ENCODE measurements around the gene MICAL2.

Gene MICAL2

DNA sequence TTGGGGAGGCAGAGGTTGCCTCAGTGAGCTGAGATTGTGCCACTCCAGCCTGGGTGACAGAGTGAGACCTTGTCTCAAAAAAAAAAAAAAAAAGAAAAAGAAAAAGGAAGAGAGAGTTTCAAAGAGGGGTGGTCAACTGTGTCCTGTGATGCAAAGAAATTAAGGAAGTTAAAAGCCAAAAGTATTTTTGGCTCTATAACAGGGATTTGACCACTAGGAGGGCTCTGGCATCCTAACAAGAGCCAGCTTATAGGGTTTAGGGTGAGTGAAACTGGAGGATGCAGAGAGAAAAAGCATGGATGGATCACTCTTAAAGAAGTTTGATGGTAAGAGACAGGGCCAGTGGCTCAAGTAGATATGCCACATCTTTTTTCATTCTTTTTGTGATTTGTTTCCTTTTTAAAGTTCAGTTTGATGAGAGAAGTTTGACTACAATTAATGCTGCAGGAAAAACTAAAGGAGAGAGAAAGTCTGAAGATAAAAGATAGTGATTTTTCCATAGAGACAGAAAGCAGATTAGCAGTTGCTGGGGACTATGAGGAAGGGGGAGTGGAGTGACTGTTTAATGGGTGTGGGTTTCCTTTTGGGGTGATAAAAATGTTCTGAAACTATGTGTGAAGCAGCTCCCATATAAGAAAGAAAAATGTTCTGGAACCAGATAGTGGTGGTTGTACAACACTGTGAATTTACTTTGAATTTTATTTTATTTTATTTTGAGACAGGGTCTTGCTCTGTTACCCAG lies 11.1 kb upstream of the MICAL2 start:
- DNase-seq (ENCODE audit: low read depth) = no peak

DNA sequence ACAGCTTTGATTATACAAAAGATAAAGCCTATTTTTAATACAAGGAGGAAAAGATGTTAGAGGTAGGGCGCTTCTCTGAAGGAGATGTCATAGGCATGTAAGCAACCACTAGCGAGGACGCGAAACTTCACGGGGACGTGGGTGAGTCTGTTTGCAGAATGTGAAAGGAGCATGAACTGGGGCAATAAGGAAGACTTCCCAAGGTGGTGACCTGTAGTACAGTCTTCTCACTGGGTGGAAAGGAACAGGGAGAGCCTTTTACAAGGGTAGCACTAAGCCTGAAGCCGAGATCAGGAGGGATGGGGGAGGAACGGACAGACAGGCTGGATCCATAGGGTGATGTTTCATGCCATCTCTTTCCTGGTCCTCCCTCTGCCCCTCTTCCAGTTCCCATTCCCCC lies 10.0 kb upstream of the MICAL2 start:
- DNase-seq (ENCODE audit: low read depth) = no peak

DNA sequence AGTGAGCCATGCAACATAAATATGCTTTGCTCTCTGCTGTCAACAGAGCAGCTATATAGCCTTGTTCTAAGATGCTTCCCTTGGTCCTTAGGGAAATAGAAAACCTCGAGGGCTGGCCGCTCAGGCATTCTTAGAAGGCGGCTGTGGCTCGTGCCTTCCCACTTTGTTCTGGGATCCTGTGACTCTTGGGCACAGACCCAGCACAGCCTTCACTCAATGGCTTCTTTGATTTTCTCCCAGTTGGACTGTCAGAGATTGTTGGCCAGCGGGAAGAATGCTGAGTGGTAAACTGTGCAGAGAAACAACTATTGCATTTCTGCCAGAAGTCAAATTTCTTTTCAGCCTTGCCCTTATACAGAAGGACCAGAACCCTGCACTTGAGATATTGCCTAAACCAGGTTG lies 9.5 kb upstream of the MICAL2 start:
- no peak for DNase-seq (ENCODE audit: low read depth)

DNA sequence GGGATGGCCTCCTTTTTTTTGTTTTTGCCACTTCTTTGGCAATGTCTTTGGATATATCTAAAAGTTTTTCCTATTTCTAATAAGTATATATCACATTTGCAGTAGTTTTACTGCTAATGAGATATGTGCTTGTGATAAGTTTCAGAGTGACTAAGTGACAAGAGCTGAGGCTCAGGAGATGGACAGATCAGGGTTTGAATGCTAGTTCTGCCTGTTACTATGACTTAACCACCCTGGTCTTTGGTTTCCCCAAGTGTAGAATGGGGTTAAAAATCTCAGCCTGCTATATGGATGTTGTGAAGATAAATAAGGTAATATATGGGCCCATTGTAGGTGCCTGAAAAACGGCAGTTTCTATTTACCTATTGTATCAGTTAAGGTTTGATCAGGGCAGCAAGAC lies 9.1 kb upstream of the MICAL2 start:
- no peak for DNase-seq (ENCODE audit: low read depth)

DNA sequence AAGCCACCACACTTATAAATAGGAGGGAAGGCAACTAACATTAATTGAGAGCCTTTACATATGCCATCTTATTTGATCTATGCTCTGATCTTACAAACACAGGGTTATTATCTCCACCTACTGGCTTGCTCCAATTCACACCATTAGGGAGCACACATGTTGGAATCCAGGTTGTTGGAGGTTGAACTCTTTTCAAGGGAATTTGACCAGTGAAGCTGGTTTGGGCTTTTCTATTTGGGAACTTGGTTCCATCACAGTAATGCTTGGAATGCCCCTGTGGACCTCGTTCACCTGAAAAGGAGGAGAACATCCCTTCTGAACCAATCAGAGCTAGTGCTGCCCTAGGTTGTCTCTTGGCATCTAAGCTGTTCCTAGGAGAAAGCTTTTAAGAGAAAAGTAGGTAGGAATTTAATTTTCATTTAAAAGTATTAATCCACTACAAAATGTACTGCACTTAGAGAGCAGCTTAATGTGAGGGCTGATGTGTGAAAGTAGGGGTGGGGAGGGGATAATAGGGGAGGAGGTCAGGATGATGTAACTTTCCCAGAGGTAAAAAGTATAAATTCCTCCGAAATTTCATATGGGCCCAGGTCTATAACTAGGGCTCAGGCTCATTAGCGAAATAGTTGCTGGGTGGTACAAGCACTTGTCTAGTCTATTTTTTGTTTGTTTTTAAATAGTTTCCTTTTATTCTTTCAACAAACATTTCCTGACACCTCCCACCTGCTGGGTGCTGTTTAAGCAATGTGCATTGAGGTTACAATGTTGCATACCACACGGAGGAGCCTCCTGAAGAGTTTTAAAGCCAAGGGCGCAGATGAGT lies 7.6 kb upstream of the MICAL2 start:
- DNase-seq (ENCODE audit: low read depth) = no peak

DNA sequence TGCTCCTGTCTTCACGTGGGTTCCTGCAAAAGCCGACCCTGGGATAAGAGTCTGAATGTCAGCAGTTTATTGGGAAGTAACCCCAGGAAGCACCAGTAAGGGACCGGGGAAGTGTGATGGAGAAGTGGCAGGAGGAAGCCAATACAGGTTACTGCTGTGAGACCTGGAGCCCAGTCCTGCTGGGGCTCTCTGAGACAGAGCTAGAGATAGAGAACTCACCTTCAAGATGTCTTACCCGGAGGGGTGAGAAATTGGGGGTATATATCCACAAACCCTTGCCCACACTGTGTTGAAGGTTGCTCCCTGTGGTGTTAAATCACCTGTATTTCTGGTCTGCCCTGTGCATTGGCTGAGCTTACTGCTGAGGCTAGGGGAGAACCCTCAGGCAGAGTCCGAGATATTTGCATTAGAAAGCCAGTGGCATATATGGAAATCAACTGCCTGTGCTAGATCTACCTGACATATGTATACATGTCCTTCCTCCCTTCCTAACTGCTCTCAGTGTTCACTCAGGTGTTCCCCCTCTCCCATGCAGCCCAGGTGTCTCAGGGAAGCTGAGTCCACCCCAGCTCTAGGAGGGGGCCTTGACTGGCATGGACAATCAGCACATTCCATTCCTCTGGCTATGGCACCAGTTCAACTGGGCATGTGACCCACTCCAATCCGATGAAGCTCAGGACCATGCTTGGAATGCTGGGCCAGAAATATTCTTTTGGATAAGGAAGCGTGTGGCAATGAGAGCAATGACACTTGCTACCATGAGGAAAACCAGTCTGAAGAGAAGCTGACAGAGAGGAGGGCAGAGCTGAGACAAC lies 6.8 kb upstream of the MICAL2 start:
- DNase-seq (ENCODE audit: low read depth) = no peak

DNA sequence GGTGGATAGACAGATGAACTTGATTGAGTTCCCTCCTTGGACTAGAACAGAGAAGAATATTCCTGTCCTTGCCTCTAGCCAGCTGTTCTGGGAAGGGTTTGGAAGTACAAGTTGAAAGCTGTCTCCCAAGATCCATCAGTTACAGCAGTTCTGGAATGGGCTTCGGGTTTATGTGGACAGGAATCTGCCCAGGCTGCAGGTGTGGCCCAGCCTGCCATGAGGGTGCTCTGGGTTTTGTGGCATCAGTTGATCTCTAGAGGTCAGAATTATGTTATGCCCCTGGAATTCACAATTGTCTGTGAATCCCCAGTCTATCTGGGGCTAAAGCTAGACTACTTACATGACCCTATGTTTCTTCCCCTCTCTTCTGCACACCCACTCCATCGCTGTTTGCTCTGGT lies 4.9 kb upstream of the MICAL2 start:
- DNase-seq (ENCODE audit: low read depth) = no peak

DNA sequence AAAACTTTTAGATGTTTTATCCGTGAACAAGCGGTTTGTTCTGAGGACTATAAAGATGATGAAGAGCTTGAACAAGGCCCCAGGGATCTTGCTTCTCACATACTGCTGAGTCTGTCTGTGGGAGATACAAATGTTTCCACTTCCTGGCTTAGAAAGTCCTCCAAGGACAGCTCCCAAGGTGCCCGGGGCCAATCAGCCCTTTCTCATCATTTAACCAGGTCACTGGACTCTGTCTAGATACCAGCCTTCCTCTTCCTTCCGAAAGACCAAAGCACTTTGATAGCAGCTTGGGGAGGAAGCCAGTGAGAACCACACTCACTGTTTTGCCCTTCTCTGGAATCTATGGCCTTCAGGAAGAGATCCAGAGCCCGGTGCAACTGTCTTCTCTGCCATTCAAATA lies 4.3 kb upstream of the MICAL2 start:
- DNase-seq (ENCODE audit: low read depth) = no peak

DNA sequence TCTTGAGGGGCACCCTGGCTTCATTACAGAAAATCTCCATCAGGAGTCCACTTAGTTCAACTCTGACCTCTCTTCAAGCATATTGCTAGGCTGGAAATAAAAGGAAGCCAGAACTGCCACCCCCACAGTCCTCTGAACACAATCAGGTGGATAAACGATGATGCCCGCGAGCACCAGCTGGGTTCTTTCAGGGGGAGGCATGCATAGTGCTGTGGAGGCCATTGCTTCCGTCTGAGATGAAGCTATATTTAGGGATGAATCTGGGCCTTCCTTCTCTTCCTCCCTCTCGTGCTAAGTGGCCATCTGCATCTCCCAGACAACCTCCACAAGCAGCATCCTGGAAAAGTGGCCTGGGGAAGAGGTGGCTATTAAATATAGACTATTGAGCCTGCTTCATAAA lies 3.9 kb upstream of the MICAL2 start:
- no peak for DNase-seq (ENCODE audit: low read depth)

DNA sequence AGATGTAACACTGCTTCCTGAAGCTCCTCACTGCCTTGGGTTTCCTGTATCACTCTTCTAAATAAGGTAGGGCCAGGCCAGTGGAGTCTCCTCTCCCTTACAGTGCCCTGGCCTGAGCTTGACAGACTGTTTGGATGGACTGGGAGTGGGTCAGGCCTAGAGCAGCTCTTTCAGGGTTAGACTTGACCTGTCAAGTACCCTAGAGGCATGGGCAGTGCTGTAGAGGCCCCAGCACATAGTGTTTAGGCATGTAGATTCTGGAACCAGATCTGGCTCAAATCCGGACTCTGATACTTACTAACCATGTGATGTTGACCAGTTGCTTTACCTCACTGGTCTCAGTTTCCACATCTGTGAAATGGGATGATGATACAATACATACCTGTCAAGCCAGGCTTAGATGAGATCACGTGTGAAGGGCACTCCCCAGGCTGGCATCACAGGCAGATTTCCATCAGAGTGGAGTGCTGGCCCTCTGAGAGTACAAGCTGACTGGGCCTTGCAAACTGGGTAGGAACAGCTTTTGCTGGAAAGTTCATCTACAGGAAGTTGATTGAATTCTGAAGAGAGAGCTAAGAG lies 1.4 kb upstream of the MICAL2 start:
- DNase-seq (ENCODE audit: low read depth) = no peak

DNA sequence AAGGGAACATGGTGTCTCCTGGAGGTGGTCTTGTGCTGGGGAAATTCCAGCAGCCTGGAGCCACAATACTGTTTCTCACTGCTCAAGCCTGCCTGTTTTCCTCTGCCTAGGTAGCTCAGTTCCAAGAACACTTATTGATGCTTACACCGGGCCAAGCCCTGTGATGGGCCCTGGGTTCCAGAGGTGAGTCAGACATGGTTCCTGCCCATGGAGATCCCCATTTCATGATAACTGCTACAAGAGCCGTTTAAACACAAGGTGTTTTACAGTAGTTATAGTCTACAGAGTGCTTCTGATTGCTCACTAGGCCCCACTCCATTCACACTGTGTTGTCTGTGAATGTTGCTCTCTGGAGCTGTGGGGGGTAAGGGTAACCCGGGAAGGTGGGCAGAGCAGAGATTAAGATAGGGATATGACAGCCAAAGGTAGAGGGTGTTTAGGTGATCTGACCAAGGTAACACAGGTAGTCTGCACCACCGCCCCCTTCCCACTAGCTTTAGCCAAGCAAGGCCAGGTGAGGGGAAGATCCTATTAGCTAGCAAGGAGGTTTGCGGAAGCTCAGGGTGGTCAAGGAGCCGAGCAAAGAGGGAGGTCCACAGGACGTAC lies 696 bp upstream of the MICAL2 start:
- DNase-seq (ENCODE audit: low read depth) = no peak

DNA sequence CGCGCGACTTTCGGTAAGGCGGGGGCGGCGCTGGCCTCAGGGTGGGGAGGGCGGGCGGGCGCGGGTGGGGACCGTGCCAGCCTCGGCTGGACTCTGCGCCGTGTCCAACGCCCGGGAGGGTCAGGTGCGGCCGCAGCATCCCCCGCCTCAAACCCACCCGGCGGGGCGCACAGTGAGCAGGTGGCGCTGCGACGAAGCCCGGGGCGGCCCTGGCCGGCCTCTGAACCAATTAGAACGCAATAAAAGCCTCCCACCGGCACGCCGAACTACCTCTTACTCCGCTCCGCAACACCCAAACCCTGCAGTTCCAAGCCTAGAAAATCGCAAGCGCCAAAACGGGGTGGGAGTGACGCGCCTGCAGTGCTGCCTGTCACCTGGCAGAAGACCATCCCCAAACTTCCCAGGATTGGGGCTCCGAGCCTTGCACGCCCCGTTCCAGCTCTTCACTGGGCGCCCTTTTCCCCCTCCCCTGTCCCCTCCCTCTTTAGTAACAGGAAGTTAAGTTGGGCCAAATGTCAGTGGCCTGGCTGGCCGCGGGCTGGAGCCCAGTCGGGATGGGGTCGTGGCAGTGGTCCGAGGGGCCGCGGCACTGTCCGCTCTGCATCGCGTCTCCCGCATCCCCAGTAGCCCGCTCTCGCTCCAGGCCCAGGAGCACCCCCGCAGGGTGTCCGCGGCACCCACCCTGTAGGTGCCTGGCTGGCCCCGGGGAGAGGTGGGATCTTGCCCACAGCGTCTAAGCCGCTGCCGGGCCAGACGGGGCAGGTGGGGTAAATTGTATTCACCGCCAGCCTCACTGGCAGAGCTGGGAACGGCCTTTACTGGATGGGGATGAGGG lies 541 bp downstream of the MICAL2 start:
- DNase-seq (ENCODE audit: low read depth) = no peak

DNA sequence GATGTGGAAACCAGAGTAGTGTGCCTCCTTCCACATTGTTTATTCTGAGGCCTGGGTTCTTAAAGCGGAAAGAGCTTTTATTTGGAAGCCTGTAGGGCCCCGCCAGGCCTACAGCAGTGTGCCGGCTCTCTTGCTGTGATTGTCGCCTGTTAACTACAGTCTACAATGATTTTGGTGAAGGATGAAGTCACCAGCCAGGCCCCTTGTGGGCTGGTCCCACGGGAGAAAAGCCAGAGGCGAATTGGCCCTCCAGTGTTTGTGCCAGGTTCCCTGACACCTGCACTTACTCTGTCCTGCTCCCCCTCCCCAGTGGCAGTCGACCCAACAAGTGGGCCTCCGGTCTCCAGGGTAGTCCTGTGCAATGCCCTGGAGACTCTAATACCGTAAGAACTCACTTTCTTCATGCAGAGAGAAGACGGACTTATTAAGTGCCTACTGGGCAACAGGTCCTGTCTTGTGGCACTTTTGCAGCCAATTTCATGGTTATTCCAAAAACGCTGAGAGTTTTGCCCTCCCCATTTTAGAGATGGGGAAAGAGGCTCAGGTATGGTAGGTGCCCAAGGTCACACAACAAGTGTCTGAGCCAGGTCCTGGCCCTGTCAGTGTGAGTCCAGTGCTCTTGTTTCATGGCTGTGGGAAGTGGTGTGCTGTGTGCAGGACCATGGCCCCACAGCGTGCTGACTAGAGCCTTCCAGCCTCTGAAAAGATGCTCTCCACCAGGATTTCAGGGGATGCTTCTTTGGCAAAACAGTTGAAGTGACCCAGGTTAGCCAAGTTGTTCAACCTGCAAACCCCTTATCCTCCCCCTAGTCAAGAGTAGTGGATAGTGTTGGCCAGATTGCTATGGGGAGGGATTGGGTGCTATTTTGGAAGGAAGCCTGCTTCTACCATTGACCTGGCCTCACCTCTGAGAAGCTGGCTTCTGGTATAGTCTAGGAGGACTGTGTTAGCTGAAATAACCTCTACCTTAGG lies 1.4 kb downstream of the MICAL2 start:
- DNase-seq (ENCODE audit: low read depth) = no peak

DNA sequence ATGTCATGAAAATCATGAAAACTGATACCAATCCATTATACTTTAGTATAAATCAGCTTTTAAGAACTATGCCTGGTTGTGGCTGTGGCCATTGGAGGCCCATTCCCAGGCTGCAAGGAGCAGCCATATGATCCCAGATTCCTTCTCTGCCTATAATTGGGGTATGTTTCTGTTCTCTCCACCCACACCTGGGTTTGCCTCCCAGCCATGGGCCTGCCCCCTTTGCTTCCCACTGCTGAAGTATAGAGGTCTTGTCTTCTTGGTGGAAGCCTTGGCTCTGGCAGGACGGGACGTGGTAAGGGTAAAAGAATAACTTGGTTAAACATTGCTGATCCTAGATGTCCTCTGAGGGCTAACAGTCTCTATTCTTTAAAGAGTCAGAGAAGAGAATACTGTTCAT lies 2.4 kb downstream of the MICAL2 start:
- DNase-seq (ENCODE audit: low read depth) = no peak

DNA sequence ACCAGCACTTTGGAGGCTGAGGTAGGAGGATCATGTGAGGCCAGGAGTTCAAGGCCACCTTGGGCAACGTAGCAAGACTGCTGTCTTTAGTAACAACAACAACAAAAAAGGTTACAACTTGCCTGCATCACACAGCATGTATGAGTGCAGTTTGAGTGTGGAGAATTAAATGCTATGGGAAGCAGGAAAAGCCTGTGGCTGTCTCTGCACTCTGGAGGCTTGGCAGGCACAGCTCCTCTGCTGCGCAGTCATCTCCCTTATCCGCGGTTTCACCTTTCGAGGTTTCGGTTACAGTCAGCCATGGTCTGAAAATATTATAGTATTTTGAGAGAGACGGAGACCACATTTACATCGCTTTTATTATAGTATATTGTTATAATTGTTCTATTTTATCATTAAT lies 2.9 kb downstream of the MICAL2 start:
- DNase-seq (ENCODE audit: low read depth) = no peak

DNA sequence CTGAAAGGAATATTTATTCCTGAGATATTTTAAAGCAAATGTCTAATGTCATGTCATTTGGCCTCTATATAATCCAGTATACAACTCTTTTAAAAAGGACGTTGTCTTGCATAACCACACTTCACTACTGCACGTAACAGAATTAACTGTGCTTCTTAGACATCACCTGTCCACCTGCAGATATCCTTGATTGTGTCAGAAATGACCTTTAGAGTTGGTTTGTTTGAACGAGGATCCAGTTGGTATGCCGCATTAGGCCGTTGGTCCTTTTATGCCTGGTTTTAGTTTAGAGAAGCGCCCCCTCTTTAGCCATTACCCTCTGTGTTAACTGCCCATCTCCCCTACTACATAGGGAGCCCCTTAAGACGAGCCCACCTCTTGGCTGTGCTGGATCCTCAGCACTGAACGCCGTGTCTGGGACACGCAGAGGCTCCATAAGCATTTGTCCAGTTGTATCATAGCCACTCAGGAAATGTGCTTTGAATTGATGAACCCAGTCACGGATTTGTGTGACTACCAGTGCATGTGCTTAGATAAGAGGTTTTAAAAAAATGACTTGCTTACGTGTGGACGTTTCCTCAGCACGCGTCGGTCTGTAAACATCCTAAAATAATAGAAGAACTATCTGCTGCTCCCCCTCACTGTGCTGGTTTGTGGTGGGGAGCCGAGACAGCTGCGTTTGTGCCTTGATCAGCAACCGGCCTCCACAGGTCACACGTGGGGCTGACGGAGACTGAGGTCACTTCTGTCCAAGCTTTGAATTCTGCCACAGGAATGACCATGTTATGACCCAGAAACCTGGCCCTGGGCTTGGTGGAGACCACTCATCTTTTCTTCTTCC lies 4.0 kb downstream of the MICAL2 start:
- no peak for DNase-seq (ENCODE audit: low read depth)

DNA sequence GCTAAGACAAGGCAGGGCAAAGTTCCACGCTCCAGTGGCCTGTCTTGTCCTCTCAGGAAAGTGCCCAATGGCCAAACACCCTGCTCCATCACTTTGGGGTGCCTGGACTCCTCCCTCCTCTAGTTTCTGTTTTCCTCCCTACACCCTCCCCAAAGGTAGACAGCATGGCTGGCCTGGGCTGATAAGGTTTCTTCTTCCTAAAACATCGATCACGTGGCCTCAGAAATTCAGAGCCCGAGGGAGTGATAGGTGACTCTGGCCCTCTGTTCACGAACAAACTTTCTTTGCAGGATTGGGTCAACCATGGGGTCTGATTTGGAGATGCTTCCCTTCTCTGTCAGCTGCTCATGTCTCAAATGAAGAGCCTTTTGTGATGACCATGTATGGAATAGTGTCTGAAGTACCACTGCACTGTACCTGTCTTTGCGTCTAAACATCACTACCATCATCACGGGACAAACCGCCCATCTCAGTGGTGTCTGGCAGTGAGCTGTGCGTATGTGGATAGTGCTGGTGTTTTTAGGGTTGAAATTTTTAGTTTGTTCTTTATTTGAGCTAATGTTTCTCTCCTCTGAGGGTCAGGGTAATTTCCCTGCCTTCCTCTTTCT lies 6.1 kb downstream of the MICAL2 start:
- no peak for DNase-seq (ENCODE audit: low read depth)

DNA sequence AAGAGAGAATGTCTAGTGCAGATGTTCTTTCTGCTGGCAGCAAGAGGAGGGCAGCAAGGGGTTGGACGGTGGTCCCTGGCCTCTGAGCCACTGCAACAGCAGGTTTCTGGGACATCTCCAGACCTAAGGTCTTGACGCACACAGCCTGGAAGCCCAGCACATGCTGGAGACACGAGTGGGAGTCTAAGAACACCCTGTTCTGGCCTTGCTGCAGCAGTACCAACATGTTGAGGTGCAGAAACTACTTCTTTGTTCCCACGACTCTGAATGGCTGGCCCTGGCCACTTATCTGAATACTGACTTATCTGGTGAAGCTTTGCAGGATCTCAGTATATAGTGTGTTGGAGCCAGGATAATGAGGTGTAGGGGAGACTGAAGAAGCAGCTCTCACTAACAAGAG lies 6.8 kb downstream of the MICAL2 start:
- DNase-seq (ENCODE audit: low read depth) = no peak

DNA sequence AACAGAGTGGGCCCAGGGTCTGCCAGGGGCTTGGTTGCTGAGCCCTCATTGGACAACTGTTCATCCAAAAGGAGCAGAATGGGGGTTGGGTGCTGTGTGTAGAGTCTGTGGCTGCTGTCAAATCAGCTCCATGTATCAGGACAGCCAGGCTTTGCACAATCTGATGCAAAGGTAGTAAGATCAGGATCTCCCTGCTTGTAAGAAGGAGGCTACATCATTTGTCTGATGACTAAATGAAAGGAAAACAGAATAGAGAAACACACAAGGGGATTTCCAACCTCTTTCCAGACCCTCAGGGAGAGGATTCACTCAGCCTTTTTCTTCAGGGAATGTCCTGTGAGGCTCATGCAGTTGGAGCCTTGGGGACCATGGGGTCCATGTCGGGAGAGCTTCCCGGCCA lies 7.2 kb downstream of the MICAL2 start:
- DNase-seq (ENCODE audit: low read depth) = no peak

Measured in stimulated activated CD8-positive, alpha-beta memory T cell treated with anti-CD3 and anti-CD28 coated beads, Interleukin-12 subunit alpha, Interleukin-12 subunit beta, amount 100 ng/mL, for 1 hour (primary cell).